GM12892 (cell line): ENCODE results near the gene SACS.

ENCODE experiments used
- POLR2A ChIP-seq: IDR thresholded peaks from 2 replicates; pipeline ENCODE4 v1.6.1; 2011; ENCODE audit warnings: low read depth, low read length, control low read depth
- POLR2AphosphoS5 ChIP-seq: IDR thresholded peaks from 2 replicates; pipeline ENCODE4 v1.6.1; 2011; ENCODE audit warnings: low read depth, low read length, control low read depth

GRCh38 chr13:23352161-23352560 is 81.3 kb downstream of the SACS start:
- TF ChIP-seq POLR2AphosphoS5 (no peak), POLR2A (no peak)
